HepG2 (cell line): ENCODE results near the gene TNNT3. TPM values are rescaled to one million over a fixed set of nuclear protein-coding genes. Genes with fewer than 3 reads are reported as not detected.

Source experiments
- ATAC-seq: fragments of 200-7000 bp; cut with Tn5 transposase; 3 replicates; pipeline ENCODE4 v1.9.1; 2020; ENCODE audit warnings: mild to moderate bottlenecking, moderate library complexity
- BruUV-seq: library from RNA; stranded (reverse); fragments of 400-500 nt; replicated peaks from 2 replicates; lab custom pipeline; 2021; lab: Mats Ljungman, UMichigan
- CTCF ChIA-PET: fragments of 300-600 bp; formaldehyde crosslinking; extraction: SDS; loops from one replicate; lab custom pipeline; 2021; ENCODE audit warnings: low total read pairs, inconsistent platforms, low intra/inter-chr PET ratio; lab: Yijun Ruan, JAX
- POLR2A ChIA-PET: fragments of 350-600 bp; sonication (Branson Sonifier 250); formaldehyde crosslinking; loops from one replicate; lab custom pipeline; 2020; ENCODE audit warnings: antibody characterized with exemption, inconsistent platforms; lab: Yijun Ruan, JAX
- DNase-seq: peaks from one replicate; pipeline ENCODE4 v3.0.0-alpha.2; 2015; ENCODE audit warnings: low spot score
- FAIRE-seq: peaks from 3 replicates; lab custom pipeline; 2011; peaks lifted over from hg19 to GRCh38; lab: Jason Lieb, UNC
- H2AFZ ChIP-seq: one replicate; pipeline ENCODE4 v1.6.1; 2011; ENCODE audit warnings: low read length, inconsistent platforms
- H3K27ac ChIP-seq: fragments of 300-600 bp; 3 replicates; pipeline ENCODE4 v1.8.0; 2011; ENCODE audit warnings: mixed run types, mild to moderate bottlenecking, mixed read lengths, low read length, inconsistent platforms; ENCODE audit not compliant: insufficient read depth; ENCODE audit errors: extremely low read length
- H3K27me3 ChIP-seq, 2 experiments: fragments of 200-600 bp in 1 of 2; 2 replicates in 1 of 2; 3 replicates in 1 of 2; pipeline versions ENCODE4 v1.6.0 to v1.8.0; 2011; ENCODE audit warnings: low read length in 2 of 2, mild to moderate bottlenecking in 2 of 2, moderate library complexity in 2 of 2, inconsistent platforms in 1 of 2; ENCODE audit not compliant: insufficient read depth in 2 of 2, control insufficient read depth in 1 of 2
- H3K36me3 ChIP-seq, 2 experiments: fragments of 200-600 bp in 1 of 2; replicated peaks in 1 of 2; 2 replicates in 1 of 2; 3 replicates in 1 of 2; pipeline versions ENCODE4 v1.5.1 to v1.8.0; 2011; ENCODE audit warnings: low read length in 2 of 2, inconsistent platforms in 1 of 2; ENCODE audit not compliant: insufficient read depth in 2 of 2, control insufficient read depth in 1 of 2
- H3K4me1 ChIP-seq: 2 replicates; pipeline ENCODE4 v1.5.1; 2012; ENCODE audit warnings: low read length, inconsistent platforms; ENCODE audit not compliant: insufficient read depth
- H3K4me2 ChIP-seq: 2 replicates; pipeline ENCODE4 v1.6.0; 2011; ENCODE audit warnings: low read depth, low read length, inconsistent platforms
- H3K4me3 ChIP-seq, 3 experiments: fragments of 200-600 bp in 1 of 3; sonication (generic), shearing (Covaris generic) in 1 of 3; replicated peaks in 1 of 3; 2 replicates each; pipeline ENCODE4 v1.5.1; 2011 to 2016; ENCODE audit warnings: low read length in 3 of 3, inconsistent platforms in 2 of 3, low read depth in 2 of 3, mild to moderate bottlenecking in 2 of 3, control low read depth in 1 of 3, mixed read lengths in 1 of 3; ENCODE audit not compliant: insufficient read depth in 1 of 3
- H3K79me2 ChIP-seq: one replicate; pipeline ENCODE4 v1.6.1; 2011; ENCODE audit warnings: low read length, inconsistent platforms; ENCODE audit not compliant: insufficient read depth
- H3K9ac ChIP-seq: 2 replicates; pipeline ENCODE4 v1.6.0; 2011; ENCODE audit warnings: mild to moderate bottlenecking, low read depth, low read length, inconsistent platforms; ENCODE audit not compliant: insufficient read depth
- H3K9me3 ChIP-seq: 2 replicates; pipeline ENCODE4 v1.5.1; 2012; ENCODE audit warnings: mild to moderate bottlenecking, low read length
- H4K20me1 ChIP-seq: 2 replicates; pipeline ENCODE4 v1.6.0; 2011; ENCODE audit warnings: inconsistent platforms, mild to moderate bottlenecking, low read length, moderate library complexity; ENCODE audit not compliant: insufficient read depth
- BRD4 ChIP-seq: sonication (generic); formaldehyde crosslinking; IDR thresholded peaks from 2 replicates; pipeline ENCODE4 v1.4.0; 2020; ENCODE audit warnings: missing genetic modification reagents
- MIER3 ChIP-seq: IDR thresholded peaks from 2 replicates; pipeline ENCODE4 v1.6.1; 2016; ENCODE audit warnings: missing compliant biosample characterization, borderline replicate concordance
- NFRKB ChIP-seq: fragments of 450-650 bp; IDR thresholded peaks from 2 replicates; pipeline ENCODE4 v1.6.1; 2017
- POLR2AphosphoS2 ChIP-seq: IDR thresholded peaks from 2 replicates; pipeline ENCODE4 v1.6.1; 2011; ENCODE audit warnings: low read depth, low read length, improper control_type of control experiment
- SP5 ChIP-seq: IDR thresholded peaks from 2 replicates; pipeline ENCODE4 v1.6.1; 2016; ENCODE audit warnings: low read depth, borderline replicate concordance
- TAF1 ChIP-seq: sonication (generic); formaldehyde crosslinking; IDR thresholded peaks from 2 replicates; pipeline ENCODE4 v1.4.0; 2020; ENCODE audit warnings: missing genetic modification reagents
- ZNF160 ChIP-seq: sonication (generic); formaldehyde crosslinking; IDR thresholded peaks from 2 replicates; pipeline ENCODE4 v1.8.0; 2022; ENCODE audit warnings: mild to moderate bottlenecking, inconsistent platforms, missing genetic modification reagents
- ZNF550 ChIP-seq: sonication (generic); formaldehyde crosslinking; IDR thresholded peaks from 2 replicates; pipeline ENCODE4 v1.4.0; 2020; ENCODE audit warnings: mild to moderate bottlenecking, missing genetic modification reagents, borderline replicate concordance
- ZNF605 ChIP-seq: sonication (generic); formaldehyde crosslinking; IDR thresholded peaks from 2 replicates; pipeline ENCODE4 v1.8.0; 2022; ENCODE audit warnings: mild to moderate bottlenecking, missing genetic modification reagents
- ZNF670 ChIP-seq: sonication (generic); formaldehyde crosslinking; IDR thresholded peaks from 2 replicates; pipeline ENCODE4 v1.8.0; 2022; ENCODE audit warnings: mild to moderate bottlenecking, missing genetic modification reagents, borderline replicate concordance
- ZNF841 ChIP-seq: sonication (generic); formaldehyde crosslinking; IDR thresholded peaks from 2 replicates; pipeline ENCODE4 v1.8.1; 2023; ENCODE audit warnings: missing genetic modification reagents, borderline replicate concordance
- WGBS: methylation state at CpG from one replicate; pipeline ENCODE4 v1.1.6; 2017; ENCODE audit warnings: low lambda C conversion rate; 5-methylcytosine and 5-hydroxymethylcytosine counted together
- in situ Hi-C: cut with HindIII; loops from 2 replicates; pipeline ENCODE4 v1.10.0; 2017; ENCODE audit warnings: low pct_unique_long_range_greater_than_20kb; ENCODE audit not compliant: extremely low pct_ligation_motif_present
- intact Hi-C: fragments of 100-400 bp; cut with micrococcal nuclease; formaldehyde crosslinking; loops from one replicate; pipeline ENCODE4 v1.10.0; 2022; ENCODE audit not compliant: unreplicated experiment
- polyA plus RNA-seq, 8 experiments: library from polyadenylated mRNA; depleted of rRNA in 3 of 8; stranded (reverse) in 7 of 8; unstranded in 1 of 8; fragments of >200 nt; fragmentation: Illumina TruSeq in 4 of 8; extraction: Trizol in 4 of 8; gene quantifications; 2 replicates each; pipeline versions ENCODE4 v1.2.1 to v1.2.3, GENCODE V29; 2011 to 2016; ENCODE audit warnings: low read depth in 4 of 8, missing spikeins in 1 of 8, mixed read lengths in 1 of 8; ENCODE audit not compliant: insufficient read depth in 1 of 8
- total RNA-seq, 5 experiments: library from RNA; depleted of rRNA; stranded (reverse); fragments of >200 nt; fragmentation: Illumina TruSeq; extraction: Trizol; gene quantifications; 2 replicates each; pipeline ENCODE4 v1.2.3, GENCODE V29; 2016; ENCODE audit warnings: low read depth in 1 of 5
- TF ChIP-seq, protein P1 (sequence below): sonication (generic); formaldehyde crosslinking; IDR thresholded peaks from 2 replicates; pipeline ENCODE4 v1.8.1; 2023; ENCODE audit warnings: mild to moderate bottlenecking, missing genetic modification reagents
- TF ChIP-seq, protein P2 (sequence below): sonication (generic); formaldehyde crosslinking; IDR thresholded peaks from 2 replicates; pipeline ENCODE4 v1.5.1; 2020; ENCODE audit warnings: mild to moderate bottlenecking, missing genetic modification reagents
- TF ChIP-seq, protein P3 (sequence below): sonication (generic); formaldehyde crosslinking; IDR thresholded peaks from 2 replicates; pipeline ENCODE4 v1.4.0; 2020; ENCODE audit warnings: mild to moderate bottlenecking, missing genetic modification reagents
- TF ChIP-seq, protein P4 (sequence below): sonication (generic); formaldehyde crosslinking; IDR thresholded peaks from 2 replicates; pipeline ENCODE4 v1.4.0; 2020; ENCODE audit warnings: missing genetic modification reagents
- TF ChIP-seq, protein P5 (sequence below): sonication (generic); formaldehyde crosslinking; IDR thresholded peaks from 2 replicates; pipeline ENCODE4 v1.5.0; 2020; ENCODE audit warnings: missing genetic modification reagents

TNNT3 gene
- total and polyA plus RNA-seq, 2 of the 13 experiments (the other 11 are each of a cell fraction or from before 2014, with no cell fraction given), result not detected

DNA sequence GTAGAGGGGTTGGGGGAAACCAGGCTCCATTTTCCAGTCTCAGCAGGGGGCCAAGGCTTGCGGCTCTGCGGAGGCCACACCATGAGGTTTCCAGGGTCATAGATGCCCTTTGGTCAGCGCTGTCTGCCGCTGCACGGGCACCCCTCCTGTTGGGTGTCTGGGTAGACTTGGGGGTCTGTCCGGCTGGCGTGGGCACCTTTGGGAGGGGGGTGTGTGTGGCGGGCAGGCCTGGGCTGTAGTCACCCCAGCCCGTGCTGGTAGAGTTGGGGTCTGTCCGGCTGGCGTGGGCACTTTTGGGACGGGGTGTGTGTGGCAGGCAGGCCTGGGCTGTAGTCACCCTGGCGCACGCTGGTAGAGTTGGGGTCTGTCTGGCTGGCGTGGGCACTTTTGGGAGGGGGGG, 48.0 kb upstream of the TNNT3 start:
- Histone ChIP-seq H3K27me3 (peaks cover 21 to 69% of the 10 kb centered on the region in 2 experiments), H2AFZ (no peak overlapping the region), H3K79me2 (no peaks in the 10 kb centered on the region), H4K20me1 (no peaks in the 10 kb centered on the region), H3K9me3 (no peaks in the 10 kb centered on the region), H3K4me3 (no peak overlapping the region), H3K4me1 (peaks cover 3% of the 10 kb centered on the region), H3K36me3 (no peaks in the 10 kb centered on the region), H3K9ac (no peak overlapping the region), H3K4me2 (no peak overlapping the region), H3K27ac (no peak overlapping the region)
- no peak for FAIRE-seq
- CTCF ChIA-PET, result no interaction called here
- DNase-seq, result no peak
- 0% methylated on average over 1 of the region's 15 CpGs for WGBS
- in situ Hi-C loops, result no loop called here
- ATAC-seq, result no peak
- no TSS peak for BruUV-seq
- POLR2A ChIA-PET, result no interaction called here
- intact Hi-C loops, result no loop called here
- TF ChIP-seq TAF1 (CRISPR knock-in tag), result no peak
- no peak for TF ChIP-seq ZNF160 (CRISPR knock-in tag)
- TF ChIP-seq, protein P1, sequence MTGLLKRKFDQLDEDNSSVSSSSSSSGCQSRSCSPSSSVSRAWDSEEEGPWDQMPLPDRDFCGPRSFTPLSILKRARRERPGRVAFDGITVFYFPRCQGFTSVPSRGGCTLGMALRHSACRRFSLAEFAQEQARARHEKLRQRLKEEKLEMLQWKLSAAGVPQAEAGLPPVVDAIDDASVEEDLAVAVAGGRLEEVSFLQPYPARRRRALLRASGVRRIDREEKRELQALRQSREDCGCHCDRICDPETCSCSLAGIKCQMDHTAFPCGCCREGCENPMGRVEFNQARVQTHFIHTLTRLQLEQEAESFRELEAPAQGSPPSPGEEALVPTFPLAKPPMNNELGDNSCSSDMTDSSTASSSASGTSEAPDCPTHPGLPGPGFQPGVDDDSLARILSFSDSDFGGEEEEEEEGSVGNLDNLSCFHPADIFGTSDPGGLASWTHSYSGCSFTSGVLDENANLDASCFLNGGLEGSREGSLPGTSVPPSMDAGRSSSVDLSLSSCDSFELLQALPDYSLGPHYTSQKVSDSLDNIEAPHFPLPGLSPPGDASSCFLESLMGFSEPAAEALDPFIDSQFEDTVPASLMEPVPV (CRISPR knock-in tag), result no peak
- TF ChIP-seq ZNF841, result no peak
- TF ChIP-seq, protein P2, sequence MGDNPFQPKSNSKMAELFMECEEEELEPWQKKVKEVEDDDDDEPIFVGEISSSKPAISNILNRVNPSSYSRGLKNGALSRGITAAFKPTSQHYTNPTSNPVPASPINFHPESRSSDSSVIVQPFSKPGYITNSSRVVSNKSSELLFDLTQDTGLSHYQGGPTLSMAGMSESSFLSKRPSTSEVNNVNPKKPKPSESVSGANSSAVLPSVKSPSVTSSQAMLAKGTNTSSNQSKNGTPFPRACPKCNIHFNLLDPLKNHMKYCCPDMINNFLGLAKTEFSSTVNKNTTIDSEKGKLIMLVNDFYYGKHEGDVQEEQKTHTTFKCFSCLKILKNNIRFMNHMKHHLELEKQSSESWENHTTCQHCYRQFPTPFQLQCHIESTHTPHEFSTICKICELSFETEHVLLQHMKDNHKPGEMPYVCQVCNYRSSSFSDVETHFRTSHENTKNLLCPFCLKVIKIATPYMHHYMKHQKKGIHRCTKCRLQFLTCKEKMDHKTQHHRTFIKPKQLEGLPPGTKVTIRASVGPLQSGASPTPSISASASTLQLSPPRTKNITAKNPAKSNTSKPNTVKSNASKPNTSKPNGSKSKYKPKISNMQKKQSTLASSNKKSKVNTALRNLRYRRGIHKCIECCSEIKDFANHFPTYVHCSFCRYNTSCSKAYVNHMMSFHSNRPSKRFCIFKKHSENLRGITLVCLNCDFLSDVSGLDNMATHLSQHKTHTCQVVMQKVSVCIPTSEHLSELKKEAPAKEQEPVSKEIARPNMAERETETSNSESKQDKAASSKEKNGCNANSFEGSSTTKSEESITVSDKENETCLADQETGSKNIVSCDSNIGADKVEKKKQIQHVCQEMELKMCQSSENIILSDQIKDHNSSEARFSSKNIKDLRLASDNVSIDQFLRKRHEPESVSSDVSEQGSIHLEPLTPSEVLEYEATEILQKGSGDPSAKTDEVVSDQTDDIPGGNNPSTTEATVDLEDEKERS (CRISPR knock-in tag), result no peak
- TF ChIP-seq, protein P3, sequence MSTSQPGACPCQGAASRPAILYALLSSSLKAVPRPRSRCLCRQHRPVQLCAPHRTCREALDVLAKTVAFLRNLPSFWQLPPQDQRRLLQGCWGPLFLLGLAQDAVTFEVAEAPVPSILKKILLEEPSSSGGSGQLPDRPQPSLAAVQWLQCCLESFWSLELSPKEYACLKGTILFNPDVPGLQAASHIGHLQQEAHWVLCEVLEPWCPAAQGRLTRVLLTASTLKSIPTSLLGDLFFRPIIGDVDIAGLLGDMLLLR (CRISPR knock-in tag), result no peak
- TF ChIP-seq SP5 (CRISPR knock-in tag), result no peak
- TF ChIP-seq NFRKB, result no peak
- TF ChIP-seq, protein P4, sequence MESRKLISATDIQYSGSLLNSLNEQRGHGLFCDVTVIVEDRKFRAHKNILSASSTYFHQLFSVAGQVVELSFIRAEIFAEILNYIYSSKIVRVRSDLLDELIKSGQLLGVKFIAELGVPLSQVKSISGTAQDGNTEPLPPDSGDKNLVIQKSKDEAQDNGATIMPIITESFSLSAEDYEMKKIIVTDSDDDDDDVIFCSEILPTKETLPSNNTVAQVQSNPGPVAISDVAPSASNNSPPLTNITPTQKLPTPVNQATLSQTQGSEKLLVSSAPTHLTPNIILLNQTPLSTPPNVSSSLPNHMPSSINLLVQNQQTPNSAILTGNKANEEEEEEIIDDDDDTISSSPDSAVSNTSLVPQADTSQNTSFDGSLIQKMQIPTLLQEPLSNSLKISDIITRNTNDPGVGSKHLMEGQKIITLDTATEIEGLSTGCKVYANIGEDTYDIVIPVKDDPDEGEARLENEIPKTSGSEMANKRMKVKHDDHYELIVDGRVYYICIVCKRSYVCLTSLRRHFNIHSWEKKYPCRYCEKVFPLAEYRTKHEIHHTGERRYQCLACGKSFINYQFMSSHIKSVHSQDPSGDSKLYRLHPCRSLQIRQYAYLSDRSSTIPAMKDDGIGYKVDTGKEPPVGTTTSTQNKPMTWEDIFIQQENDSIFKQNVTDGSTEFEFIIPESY (CRISPR knock-in tag), result no peak
- no peak for TF ChIP-seq MIER3 (CRISPR knock-in tag)
- TF ChIP-seq POLR2AphosphoS2, result no peak
- TF ChIP-seq ZNF550 (CRISPR knock-in tag), result no peak
- TF ChIP-seq BRD4 (CRISPR knock-in tag), result no peak
- TF ChIP-seq, protein P5, sequence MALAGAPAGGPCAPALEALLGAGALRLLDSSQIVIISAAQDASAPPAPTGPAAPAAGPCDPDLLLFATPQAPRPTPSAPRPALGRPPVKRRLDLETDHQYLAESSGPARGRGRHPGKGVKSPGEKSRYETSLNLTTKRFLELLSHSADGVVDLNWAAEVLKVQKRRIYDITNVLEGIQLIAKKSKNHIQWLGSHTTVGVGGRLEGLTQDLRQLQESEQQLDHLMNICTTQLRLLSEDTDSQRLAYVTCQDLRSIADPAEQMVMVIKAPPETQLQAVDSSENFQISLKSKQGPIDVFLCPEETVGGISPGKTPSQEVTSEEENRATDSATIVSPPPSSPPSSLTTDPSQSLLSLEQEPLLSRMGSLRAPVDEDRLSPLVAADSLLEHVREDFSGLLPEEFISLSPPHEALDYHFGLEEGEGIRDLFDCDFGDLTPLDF (CRISPR knock-in tag), result no peak
- TF ChIP-seq ZNF670 (CRISPR knock-in tag), result no peak
- TF ChIP-seq ZNF605, result no peak
